ENCODE data around the gene NFRKB. TPM values are rescaled to one million over a fixed set of nuclear protein-coding genes. Genes with fewer than 3 reads are reported as not detected.

NFRKB gene
- total and polyA plus RNA-seq, 3 donors from 2014 or later = 48.1 to 81.3 (median 61.2) TPM

DNA sequence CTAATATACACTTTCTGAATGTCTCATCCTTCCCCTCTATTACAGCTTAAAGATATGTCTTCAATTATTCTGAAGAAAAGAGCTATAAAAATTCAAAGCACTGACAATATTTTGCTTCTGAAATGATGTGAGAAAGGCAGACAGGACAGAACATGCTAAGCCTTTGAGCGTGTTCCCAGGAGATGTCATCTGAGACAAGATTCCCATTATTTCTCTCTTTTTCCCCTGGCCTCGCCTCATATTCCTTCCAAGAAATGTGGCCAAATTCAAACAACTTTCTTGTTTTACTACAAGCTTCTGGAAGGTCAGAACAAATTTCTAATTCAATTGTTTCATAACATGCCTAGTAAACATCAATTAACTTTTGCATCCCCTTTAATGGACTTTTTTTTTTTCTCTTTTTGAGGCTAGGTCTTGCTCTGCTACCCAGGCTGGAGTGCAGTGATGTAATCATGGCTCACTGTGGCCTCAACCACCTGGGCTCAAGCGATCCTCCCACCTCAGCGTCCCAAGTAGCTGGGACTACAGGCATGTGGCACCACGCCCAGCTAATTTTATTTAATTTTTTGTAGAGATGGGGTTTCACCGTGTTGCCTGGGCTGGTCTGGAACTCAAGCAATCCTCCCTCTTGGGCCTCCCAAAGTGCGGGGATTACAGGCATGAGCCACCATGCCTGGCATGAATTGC lies 37.1 kb upstream of the NFRKB start:
- TF ChIP-seq, protein P1, sequence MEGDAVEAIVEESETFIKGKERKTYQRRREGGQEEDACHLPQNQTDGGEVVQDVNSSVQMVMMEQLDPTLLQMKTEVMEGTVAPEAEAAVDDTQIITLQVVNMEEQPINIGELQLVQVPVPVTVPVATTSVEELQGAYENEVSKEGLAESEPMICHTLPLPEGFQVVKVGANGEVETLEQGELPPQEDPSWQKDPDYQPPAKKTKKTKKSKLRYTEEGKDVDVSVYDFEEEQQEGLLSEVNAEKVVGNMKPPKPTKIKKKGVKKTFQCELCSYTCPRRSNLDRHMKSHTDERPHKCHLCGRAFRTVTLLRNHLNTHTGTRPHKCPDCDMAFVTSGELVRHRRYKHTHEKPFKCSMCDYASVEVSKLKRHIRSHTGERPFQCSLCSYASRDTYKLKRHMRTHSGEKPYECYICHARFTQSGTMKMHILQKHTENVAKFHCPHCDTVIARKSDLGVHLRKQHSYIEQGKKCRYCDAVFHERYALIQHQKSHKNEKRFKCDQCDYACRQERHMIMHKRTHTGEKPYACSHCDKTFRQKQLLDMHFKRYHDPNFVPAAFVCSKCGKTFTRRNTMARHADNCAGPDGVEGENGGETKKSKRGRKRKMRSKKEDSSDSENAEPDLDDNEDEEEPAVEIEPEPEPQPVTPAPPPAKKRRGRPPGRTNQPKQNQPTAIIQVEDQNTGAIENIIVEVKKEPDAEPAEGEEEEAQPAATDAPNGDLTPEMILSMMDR (IDR thresholded peaks at IDR 0.05) = no peak
- no peak for TF ChIP-seq POLR2A (IDR thresholded peaks at IDR 0.05)
- intact Hi-C loops (cut with DNase I; ENCODE audit: low total_unique reads) = no loop called here
- H3K4me1 ChIP-seq = no peaks in the 10 kb centered on the region
- no peak for DNase-seq
- no peaks in the 10 kb centered on the region for H3K9me3 ChIP-seq
- no peak overlapping the region for H3K4me3 ChIP-seq
- WGBS, 2 donors = 82 to 86% methylated on average over 7 of the region's 7 CpGs
- no peaks in the 10 kb centered on the region for H3K27me3 ChIP-seq
- H3K36me3 ChIP-seq (ENCODE audit: low read depth, missing control alignments) = no peaks in the 10 kb centered on the region
- no peak overlapping the region for H3K27ac ChIP-seq

DNA sequence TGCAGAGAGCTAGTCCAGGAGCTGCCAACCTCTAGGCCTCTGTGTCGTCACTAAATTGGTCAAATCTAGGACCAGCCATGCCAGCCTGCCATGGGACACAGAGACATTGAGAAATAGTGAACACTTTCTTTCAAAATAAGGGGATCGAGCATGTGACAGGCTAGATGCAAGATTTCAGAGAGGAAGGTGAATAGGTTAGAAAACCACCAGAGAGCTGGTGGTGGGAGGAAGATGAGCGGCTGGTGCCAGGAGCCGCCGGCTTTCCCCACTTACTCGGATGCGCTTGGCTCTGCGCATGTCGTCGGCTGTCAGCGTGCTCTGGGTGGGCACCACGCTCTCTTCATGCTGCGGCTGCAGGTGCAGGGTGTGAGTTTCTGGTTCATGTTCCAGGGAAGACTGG lies 35.4 kb upstream of the NFRKB start:
- Histone ChIP-seq H3K27me3 (no peaks in the 10 kb centered on the region), H3K4me1 (no peaks in the 10 kb centered on the region), H3K4me3 (no peak overlapping the region), H3K27ac (no peak overlapping the region), H3K36me3 (ENCODE audit: low read depth, missing control alignments) (no peaks in the 10 kb centered on the region), H3K9me3 (no peaks in the 10 kb centered on the region)
- DNase-seq = no peak
- WGBS, 2 donors = 76 to 81% methylated on average over 13 of the region's 13 CpGs
- TF ChIP-seq, protein P1 (IDR thresholded peaks at IDR 0.05) = no peak
- intact Hi-C loops (cut with DNase I; ENCODE audit: low total_unique reads) = no loop called here

DNA sequence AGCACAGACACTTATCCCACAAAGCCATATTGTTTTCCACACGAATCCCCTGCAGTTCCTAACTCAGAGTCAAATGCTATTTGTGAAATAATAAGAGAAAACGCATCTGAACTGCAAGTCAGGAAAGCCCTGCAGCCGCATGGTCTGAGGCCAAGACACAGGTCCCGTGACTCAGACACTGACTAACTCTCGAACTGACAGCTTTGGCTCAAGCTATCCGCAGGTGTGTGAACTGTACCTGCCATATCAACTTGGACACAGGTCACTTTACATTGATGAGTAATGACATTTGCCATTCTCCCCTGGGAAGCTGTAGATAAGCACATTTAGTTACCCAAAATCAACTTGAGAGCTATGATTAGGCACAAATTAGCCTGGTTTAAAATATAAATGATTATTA lies 34.9 kb upstream of the NFRKB start:
- DNase-seq = no peak
- Histone ChIP-seq H3K27me3 (no peaks in the 10 kb centered on the region), H3K4me3 (no peak overlapping the region), H3K27ac (no peak overlapping the region), H3K4me1 (no peaks in the 10 kb centered on the region), H3K9me3 (no peaks in the 10 kb centered on the region), H3K36me3 (ENCODE audit: low read depth, missing control alignments) (no peaks in the 10 kb centered on the region)
- WGBS, 2 donors = 86 to 89% methylated on average over 6 of the region's 6 CpGs
- intact Hi-C loops (cut with DNase I; ENCODE audit: low total_unique reads) = no loop called here
- TF ChIP-seq, protein P1 (IDR thresholded peaks at IDR 0.05) = no peak
- no peak for TF ChIP-seq POLR2A (IDR thresholded peaks at IDR 0.05)

DNA sequence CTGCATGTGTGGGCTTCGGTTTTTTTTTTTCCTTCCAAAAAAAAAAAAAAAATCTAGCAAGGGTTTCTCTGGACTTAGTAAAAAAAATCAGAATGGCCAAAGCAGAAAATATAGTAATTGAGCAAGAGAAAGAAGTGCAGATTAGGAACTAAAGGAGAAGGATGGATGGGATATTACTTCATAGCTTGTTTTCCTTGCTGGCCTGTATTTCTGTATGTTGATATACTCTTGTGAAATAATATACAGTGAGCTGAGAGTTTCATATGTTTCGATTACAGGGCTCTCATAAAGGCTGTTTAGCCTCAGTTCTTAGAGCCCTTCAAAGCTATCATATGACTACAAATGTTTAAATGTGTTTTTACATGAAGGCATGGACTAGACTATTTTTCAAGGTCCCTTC lies 34.3 kb upstream of the NFRKB start:
- no peaks in the 10 kb centered on the region for H3K36me3 ChIP-seq (ENCODE audit: low read depth, missing control alignments)
- no peak overlapping the region for H3K27ac ChIP-seq
- 92% methylated on average over 2 of the region's 2 CpGs for WGBS, 2 donors
- H3K27me3 ChIP-seq = no peaks in the 10 kb centered on the region
- no peak overlapping the region for H3K4me3 ChIP-seq
- intact Hi-C loops (cut with DNase I; ENCODE audit: low total_unique reads) = no loop called here
- H3K4me1 ChIP-seq = no peaks in the 10 kb centered on the region
- DNase-seq = no peak
- H3K9me3 ChIP-seq = no peaks in the 10 kb centered on the region
- no peak for TF ChIP-seq POLR2A (IDR thresholded peaks at IDR 0.05)
- TF ChIP-seq, protein P1 (IDR thresholded peaks at IDR 0.05) = no peak
